SH-SY5Y (cell line): ENCODE results near the gene RNF182.

ENCODE experiments used
- GATA2 ChIP-seq: IDR thresholded peaks from 2 replicates; pipeline ENCODE4 v1.6.1; 2011; ENCODE audit warnings: mild to moderate bottlenecking, low read depth, low read length
- GATA3 ChIP-seq: IDR thresholded peaks from 2 replicates; pipeline ENCODE4 v1.6.1; 2011; ENCODE audit warnings: low read depth, mild to moderate bottlenecking, low read length, moderate library complexity

DNA sequence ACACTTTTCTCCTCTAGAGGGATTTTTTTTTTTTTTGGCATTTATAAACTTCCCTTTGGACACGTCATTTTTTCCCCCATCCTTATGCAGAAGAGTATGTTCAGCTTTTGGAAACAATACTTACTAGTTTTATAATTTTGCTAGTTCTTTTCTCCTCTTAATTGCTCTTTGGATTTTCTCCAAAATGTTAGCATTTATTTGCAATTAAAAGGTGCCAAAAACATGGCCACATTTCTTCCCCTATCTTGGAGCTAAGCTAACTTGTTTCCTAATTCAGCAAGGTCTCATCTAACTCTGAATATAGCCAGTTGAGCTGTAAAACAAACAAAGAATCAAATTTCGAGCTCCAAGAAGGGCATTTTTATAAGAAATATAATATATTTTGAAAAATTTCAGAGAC lies 39.2 kb upstream of the RNF182 start:
- TF ChIP-seq GATA3 (no peak), GATA2 (no peak)
